GM19351 (cell line): ENCODE data around the gene PTPRCAP.
"Not testable (repeated sequence)": the region's sequence is repeated elsewhere in the genome, so short reads cannot be mapped to it uniquely, and the experiment has no call there.

Experiments used
- ATAC-seq: cut with Tn5 transposase; IDR thresholded peaks from one replicate; pipeline ENCODE4 v1.9.1; 2021; ENCODE audit warnings: mild to moderate bottlenecking, moderate library complexity; ENCODE audit not compliant: unreplicated experiment

Gene PTPRCAP

DNA sequence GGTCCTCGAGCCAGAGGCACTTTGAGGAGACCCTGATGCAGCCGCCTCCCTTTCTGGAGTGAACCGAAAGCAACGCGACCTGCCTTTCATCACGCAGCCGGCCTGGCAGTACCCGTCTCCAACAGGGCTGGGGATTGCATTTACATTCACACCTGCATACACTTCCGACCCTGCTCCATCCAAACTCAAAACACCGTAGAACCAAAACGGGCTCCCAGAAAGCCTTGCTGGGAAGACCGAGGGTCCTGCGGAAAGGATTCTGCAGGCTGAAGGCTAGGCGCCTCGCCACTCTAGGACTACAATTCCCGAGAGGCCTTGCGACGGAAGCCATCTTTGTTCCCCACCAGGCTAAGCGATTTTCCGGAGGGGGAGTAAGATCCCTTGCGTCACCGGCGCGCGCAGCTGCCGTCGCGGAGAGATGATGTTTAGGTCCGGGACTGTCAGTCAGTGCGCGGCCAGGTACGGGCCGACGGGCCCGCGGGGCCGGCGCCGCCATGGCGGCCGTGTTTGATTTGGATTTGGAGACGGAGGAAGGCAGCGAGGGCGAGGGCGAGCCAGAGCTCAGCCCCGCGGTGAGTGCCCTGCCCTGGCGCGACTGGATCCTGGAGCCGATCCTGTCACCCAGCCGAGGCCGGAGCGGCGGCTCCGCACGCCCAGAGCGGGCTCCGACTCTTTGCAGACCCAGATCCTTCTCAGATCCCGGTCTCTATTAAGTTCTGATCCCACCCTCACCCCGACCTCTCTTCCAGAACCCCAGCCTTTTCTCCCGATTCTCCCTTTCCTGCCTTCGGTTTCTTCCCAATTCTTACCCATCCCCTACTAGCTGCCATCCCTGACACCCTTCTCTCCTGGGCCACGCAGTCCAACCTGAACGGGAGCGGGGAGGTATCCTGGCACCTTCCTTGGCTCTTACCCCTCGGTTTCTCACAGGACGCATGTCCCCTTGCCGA is 9.2 kb downstream of the PTPRCAP start, which contains the start of gene RPS6KB2:
TSS of gene RPS6KB2 (plus strand) at position 443 of the 950 bp plus-strand sequence. CDS start at position 495, 52 bp downstream.
- ATAC-seq, result peak; percentile 80

GRCh38 chr11:67427364-67427859 is 10.1 kb downstream of the PTPRCAP start:
- not testable (repeated sequence) for ATAC-seq

DNA sequence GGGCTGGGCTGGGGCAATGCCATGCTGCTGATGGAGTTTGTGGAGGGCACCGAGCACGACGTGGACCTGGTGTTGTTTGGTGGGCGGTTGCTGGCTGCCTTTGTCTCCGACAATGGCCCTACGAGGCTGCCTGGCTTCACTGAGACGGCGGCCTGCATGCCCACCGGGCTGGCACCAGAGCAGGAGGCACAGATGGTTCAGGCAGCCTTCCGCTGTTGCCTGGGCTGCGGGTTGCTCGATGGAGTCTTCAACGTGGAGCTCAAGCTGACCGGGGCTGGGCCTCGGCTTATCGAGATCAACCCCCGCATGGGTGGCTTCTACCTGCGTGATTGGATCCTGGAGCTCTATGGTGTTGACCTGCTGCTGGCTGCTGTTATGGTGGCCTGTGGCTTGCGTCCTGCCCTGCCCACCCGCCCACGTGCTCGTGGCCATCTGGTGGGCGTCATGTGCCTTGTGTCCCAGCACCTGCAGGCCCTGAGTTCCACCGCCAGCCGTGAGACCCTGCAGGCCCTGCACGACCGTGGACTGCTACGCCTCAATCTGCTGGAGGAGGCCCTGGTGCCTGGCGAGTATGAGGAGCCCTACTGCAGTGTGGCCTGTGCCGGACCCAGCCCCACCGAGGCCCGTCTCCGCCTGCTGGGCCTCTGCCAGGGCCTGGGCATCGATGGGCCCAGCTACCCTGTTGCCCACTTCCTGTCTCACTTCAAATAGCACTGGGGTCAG is 13.4 kb downstream of the PTPRCAP start:
- no peak for ATAC-seq

- ATAC-seq, result no peak
Measured at GRCh38 chr11:67423466-67423865, 14.0 kb downstream of the PTPRCAP start.

DNA sequence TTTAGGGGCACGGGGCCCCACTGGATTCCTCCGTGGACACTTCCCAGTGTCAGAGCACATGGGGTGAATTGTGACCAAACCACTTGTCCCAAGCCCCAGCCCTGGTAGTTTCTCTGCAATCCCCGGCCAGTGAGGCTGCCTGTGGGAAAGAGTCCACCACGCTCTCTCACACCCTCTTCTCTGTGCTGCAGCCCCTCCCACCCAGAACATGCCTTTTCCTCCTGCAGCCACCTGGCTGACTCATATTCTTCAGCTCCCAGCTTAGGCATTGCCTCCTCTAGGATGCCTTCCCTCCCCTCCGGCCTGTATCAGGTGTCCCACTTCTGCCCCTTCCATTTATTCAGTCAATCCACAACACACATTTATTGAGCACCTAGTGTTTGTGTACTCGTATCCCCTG is 14.6 kb downstream of the PTPRCAP start:
- no peak for ATAC-seq

GRCh38 chr11:67421430-67422031 is 16.0 kb downstream of the PTPRCAP start:
- ATAC-seq, result peak; percentile 6

DNA sequence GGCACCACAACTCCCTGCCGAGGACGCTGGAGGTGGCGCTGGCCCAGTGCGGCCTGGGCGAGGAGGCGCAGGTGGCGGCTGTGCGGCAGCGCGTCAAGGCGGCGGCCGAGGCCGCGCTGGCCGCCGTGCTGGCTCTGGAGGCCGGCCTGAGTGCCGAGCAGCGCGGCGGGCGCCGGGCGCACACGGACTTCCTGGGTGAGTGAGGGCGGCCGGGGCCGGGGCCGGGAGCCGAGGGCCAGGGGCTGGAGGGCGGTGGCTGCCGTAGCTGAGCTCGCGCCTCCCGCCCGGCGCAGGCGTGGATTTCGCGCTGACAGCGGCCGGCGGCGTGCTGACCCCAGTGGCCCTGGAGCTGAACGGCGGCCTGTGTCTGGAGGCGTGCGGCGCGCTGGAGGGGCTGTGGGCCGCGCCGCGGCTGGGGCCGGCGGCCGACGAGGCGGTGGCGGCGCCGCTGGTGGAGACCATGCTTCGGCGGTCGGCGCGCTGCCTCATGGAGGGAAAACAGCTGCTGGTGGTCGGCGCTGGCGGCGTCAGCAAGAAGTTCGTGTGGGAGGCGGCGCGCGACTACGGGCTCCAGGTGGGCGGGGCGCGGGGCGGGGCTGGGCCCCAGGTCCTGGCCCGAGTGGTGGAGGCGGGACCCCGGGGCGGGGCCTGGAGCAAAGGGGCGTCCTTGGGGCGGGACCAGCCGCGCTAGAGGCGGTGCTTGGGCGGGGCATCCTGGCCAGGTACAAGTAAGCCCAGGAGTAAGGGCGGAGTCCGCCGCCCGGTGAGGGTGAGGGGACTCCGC is 16.6 kb downstream of the PTPRCAP start:
- ATAC-seq, result peak; percentile 90

DNA sequence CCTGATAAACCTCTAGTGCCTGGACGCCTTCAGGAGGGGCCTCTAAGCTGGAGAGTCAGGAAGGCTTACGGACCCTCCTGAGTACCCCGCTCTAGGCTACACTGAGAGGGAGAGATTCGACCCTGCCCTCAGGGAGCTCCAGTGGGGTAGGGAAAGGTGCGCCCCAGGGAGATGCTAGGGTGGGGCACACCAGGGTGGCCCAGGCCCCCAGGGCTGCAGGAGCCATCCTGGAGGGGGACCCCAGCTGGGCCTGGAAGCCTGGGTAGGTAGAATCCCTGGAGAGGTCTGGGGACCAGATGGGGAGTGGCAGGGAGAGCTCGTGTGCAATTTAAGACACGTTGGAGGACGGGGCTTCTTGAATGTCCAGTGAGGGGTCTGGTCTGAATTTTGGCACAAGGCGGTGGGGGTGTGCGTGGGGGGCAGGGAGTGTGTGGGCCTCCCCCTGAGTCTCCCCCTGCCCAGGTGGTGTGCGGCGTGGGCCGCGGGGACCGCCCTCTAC is 17.3 kb downstream of the PTPRCAP start:
- ATAC-seq, result no peak

DNA sequence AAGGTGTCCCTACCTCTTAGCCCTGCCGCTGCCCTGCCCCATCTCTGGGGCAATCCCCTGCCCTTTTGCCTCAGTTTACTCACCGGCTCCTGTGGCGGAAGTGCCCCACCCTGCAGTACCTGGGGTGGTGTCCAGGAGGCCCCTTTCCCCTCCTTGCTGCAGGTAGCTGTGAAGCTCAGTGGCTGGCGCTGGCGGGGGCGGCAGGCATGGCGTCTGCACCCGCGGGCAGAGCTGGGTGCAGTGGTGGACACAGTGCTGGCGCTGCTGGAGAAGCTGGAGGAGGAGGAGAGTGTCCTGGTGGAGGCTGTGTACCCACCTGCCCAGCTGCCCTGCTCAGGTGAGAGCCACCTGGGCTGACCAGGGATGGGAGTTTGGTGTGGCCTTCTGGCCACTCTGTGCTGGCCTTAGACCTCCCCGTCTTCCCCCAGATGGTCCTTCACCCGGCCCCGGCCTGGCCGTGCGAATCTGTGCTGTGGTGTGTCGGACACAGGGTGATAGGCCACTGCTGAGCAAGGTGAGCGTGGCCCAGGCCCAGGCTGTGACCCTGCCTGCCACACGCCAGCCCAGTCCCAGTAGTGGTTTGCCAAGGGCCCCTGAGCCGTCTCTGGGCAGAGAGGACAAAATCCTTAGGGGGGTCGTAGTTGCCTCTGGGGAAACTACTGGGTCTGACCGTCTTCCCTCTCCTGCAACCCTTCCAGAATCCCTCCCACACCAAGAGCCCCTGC is 18.0 kb downstream of the PTPRCAP start:
- ATAC-seq, result no peak

- ATAC-seq, result no peak
Measured at GRCh38 chr11:67418476-67419281, 18.8 kb downstream of the PTPRCAP start.

GRCh38 chr11:67417425-67417824 is 20.1 kb downstream of the PTPRCAP start:
- ATAC-seq, result no peak

DNA sequence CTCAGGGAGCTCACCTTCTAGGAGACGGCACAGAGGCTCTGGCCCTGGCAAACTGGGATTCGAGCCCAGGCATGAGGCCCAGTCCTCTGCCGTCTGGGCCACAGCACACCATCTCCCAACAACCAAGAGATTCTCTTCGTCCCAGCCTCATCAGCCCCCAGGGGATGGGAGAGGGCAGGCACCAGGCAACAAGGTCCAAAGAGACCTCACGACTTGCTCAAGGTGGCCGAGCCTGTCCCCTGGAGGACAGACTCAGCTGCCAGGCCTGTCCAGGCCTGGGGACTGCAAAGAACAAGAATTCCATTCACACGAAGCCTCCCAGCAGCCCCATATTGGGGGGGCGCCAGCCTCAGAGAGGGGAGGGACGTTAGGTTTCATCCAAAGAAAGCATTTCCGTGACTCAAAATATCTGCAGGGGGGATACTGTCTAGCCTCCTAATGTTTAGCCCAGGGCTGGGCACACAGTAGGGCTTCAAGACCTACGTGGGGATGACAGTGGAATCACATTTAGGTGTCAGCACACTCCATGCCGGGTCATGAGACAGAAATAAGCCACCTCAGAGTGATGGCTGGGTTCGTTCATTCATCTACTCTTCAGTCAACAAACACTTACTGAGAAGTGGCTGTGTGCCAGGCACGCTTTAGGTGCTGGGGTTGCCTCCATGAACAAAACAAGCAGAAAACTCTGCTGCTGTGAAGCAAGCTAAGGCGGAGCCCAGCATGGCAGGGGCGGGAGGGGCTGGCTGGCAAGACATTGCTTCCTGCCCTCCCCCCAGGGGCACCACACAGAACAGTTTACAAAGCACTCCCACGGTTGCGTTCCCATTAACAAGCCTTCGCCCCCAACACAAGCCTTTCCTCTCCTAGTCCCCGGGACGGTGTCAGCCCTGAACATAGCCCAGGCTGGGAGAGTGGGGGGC is 20.8 kb downstream of the PTPRCAP start:
- no peak for ATAC-seq

DNA sequence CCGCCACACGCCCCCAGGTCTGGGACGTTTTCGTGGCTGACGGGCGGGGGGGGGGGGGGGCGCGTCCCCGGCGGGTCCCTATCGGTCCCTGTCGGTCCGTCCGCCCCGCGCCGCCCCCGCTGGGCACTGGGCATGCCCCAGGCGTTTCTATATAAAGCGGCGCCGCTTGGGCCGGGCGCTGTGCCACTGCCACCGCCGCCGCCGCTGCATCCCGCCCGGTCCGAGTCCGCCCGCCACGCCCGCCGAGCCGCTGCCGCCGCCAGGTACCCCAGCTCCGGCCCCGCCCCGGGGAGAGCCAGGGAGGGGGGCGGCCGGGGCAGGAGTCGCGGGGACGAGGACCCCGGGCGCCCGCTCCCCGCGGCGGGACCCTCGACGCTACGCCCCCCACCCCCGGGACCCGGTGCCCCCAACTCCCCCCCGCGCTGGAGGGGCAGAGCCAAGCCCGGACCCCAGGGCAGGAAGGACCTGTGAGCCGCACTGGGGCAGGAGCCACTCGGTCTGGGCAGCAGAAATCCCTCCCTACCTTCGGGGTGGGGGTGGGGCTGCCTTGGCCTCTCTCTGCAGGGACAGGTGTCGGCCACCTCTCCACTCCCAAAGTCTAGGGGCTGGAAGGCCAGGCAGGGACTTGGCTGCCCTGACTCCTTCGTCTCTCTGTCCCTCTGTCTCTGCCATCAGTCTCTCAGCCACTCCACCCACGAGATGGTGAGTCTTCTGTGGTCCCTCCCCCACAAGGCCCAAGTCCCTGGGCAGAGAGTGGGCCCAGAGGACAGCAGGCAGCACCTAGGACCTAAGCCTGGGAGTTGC is 21.8 kb downstream of the PTPRCAP start, which contains the start of gene CARNS1:
TSS of gene CARNS1 (plus strand) at position 178 of the 804 bp plus-strand sequence. CDS start at position 700, 522 bp downstream.
- ATAC-seq, result no peak

- ATAC-seq, result no peak
Measured at GRCh38 chr11:67413266-67413849, 24.1 kb downstream of the PTPRCAP start.

- ATAC-seq, result no peak
Measured at GRCh38 chr11:67412495-67413179, 24.8 kb downstream of the PTPRCAP start.

DNA sequence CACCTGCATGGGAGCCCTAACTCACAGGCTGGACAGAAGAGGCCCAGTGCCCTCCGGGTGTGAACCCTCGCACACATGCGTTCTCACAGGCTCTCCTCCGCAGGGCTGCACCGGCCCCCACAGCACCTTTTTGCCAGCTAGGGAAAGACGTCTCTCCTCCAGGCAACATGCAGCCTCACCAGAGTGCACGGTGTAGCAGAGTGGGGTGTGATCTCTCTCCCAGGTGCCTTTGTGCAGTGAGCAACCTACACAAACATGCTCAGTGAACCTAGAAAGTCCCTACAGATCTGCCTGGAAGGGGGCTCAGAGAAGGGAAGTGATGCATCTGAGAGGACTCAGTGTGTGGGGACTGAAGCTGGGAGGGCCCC is 25.7 kb downstream of the PTPRCAP start:
- ATAC-seq, result no peak
